ENCODE data around the gene MRM2.

- TF ChIP-seq CEBPB (IDR thresholded peaks at IDR 0.05) (no peak), REST (IDR thresholded peaks at IDR 0.05) (no peak), POLR2A (IDR thresholded peaks at IDR 0.05; ENCODE audit: low read length) (no peak), JUN (IDR thresholded peaks at IDR 0.05) (no peak), CTCF (IDR thresholded peaks at IDR 0.05) (no peak), MYC (IDR thresholded peaks at IDR 0.05; ENCODE audit: borderline replicate concordance, low read length) (no peak), BHLHE40 (IDR thresholded peaks at IDR 0.05; ENCODE audit: low read depth, low read length) (no peak), BCL3 (IDR thresholded peaks at IDR 0.05) (no peak), RAD21 (conservative IDR thresholded peaks at IDR 0.05 in 1 of 2, IDR thresholded peaks at IDR 0.05 in 1 of 2) (no peak), PBX3 (IDR thresholded peaks at IDR 0.05) (no peak), RNF2 (IDR thresholded peaks at IDR 0.05; ENCODE audit: borderline replicate concordance, low read depth) (no peak), HDAC2 (IDR thresholded peaks at IDR 0.05) (no peak), ZFP36 (IDR thresholded peaks at IDR 0.05; ENCODE audit: borderline replicate concordance, partially characterized antibody) (no peak)
These were observed 31.9 kb upstream of the MRM2 start for GRCh38 chr7:2273866-2274265.

All from A549 (cell line).